Stimulated activated CD4-positive, alpha-beta T cell treated with anti-CD3 and anti-CD28 coated beads, Interleukin-1b, Interleukin-23, amount 100 ng/mL, for 1 hour (primary cell): Measurements from ENCODE around the gene GTPBP1.

Source experiments
- DNase-seq, 2 donors: peaks; one replicate each; pipeline ENCODE4 v3.0.0-alpha.2; 2020; ENCODE audit warnings: low read depth in 2 of 2

GTPBP1 gene

DNA sequence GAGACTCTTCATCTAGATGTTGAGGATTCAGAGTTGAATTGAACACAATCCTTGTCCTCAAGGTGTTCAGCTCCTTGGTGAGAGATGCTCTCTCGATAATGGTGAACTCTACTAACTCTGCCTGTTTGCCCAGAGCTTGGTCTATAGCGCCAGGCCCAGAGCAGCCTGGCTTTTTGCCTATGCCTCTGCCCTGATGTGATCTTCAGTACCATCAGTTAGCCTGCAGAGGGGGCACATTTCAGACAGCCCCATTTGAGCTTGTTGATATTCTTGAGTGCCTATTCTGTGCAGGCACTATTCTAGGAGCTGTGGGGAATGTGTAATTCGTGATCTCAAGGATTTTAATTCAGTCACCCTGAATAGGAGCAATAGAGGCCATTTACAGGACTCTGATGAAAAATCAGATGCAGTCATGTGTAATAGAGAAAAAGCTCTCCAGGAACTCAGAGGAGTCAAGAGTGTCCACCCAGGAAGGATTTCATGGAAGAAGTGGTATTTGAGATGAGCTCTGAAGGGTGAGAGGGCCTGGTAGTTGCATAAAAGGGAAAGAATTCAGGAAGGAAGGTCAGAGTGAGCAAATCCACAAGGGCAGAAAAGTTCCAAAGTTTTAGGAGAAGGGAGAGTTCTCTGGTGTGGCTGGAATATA is 19.3 kb downstream of the GTPBP1 start:
- no peak for DNase-seq

DNA sequence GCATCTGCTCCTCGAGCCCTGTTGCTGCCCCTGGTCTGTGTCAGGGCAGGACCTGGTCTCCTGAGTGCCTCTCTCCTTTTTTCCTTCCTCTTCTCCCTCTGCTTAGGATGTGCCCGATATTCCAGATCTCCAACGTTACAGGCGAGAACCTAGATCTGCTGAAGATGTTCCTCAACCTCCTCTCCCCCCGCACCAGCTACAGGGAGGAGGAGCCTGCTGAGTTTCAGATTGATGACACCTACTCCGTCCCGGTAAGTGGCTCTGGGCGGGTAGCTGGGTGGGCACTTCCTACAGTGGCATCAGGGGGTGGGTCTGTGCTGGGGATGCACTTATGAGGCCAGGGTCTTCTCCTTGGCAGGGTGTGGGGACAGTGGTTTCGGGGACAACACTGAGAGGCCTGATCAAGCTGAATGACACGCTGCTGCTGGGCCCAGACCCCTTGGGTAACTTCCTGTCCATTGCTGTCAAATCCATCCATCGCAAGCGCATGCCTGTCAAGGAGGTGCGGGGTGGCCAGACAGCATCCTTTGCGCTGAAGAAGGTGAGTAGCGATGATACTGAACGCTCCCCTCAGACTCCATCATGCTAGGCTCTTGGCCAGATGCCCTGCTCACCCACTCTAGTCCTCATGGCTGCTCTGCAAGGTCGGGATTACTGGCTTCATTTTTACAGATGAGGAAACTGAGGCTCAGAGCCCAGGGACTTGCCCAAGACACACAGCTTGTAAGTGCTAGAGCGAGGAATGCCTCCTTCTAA is 20.3 kb downstream of the GTPBP1 start:
- DNase-seq, result no peak

DNA sequence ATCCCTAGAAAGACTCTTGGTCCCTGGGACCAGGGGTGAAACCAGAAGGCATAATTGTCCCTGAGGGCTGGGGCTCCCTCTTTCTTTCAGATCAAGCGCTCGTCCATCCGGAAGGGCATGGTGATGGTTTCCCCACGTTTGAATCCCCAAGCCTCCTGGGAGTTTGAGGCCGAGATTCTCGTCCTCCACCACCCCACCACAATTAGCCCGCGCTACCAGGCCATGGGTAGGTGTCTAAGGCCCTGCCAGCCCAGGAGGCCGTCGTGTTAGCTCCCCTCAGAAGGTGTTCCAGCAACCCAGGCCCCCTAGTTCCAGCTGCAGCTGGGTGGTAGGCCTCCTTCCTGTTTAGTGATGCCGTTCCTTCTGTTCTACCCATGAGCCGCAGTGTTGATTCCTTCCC is 21.4 kb downstream of the GTPBP1 start:
- no peak for DNase-seq

DNA sequence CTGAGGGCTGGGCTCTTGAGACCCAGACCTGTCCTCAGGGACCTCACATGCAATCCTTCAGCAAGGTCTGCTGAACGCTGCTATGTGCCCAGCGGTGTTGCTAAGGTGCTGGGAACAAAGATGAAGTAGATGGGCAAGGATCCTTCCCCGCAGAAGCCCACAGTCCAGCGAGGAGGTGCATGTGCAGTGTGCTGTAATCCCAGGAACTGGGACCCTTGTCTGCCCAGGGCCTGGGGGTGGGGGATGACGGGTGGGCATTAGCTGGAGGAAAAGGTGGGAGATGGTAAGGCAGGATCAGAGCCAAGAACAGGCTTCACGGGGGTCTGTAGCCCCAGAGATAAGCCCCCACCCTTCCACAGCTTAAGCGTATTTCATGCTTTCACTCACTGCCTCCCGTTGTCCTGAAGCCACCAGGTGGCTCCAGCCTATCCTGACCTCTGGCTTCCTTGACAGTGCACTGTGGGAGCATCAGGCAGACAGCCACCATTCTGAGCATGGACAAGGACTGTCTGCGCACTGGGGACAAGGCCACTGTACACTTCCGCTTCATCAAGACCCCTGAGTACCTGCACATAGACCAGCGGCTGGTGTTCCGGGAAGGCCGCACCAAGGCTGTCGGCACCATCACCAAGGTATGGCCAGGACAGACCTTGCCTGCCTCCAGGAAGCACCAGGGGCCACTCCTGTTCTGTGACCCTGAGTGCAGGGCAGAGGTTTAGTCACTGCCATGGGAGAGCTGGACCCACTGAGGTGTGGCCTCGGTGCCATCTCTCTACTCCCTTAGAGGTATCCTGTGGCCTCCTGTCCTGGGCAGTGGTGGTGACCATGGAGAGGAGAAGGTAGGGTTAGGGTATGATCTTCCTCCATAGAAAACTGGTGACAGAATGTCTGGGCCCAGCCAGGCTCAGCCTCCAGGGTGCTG is 22.0 kb downstream of the GTPBP1 start:
- DNase-seq, result no peak

DNA sequence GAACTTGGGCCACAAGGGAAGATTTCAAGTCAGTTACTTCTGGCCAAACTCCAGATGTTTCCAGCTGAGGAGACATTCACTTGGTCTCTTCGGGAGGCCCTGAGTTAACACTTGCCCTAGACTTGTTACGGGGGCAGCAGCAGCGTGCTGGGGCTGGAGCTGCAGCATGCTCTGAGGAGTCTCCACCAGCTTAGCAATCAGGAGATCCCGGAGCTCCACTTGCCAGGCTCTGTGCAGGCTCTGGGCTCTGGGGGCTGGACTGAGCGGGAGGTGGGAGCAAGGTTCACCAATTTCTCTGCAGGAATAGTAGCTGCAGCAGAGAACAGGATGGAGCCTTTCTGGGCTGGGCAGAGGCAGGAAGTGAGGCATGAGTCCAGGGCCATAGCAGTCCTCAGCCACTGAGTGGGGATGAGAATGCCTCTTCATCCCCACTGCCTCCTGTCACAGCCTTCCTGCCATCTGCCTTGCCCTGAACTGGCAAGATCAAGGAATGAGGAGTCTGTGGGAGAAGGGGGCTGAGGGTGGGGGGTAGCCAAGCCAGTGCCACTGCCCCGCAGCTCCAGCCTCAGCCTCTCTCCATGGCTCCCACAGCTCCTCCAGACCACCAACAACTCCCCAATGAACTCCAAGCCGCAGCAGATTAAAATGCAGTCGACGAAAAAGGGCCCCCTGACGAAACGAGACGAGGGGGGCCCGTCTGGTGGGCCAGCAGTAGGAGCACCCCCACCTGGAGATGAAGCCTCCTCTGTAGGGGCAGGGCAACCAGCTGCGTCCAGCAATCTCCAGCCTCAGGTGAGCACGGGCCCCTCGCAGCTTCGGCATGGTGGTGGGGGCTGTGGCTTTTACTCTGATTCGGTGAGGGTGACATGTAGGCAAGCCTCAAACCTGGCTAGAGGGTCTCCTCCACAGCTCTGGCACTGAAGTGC is 23.4 kb downstream of the GTPBP1 start:
- DNase-seq, result no peak

DNA sequence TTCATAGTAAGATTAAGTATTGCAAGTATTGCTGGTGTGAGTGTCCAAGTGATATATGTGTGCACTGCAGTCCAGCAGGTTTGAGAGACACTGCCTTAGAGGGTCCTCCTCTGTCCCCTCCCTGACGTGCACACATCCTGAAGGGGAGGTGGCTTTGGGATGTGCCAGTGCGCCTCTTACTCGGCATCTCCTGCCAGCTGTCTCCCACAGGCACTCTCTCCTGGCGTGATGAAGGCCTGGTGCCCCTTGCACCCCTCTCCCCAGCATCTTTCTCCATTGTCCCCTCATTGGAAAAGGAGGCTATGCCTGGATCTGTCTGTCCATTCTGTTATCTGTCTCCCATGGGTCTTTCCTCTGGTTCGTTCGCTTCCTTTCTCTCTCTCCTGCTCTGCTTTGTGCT is 24.2 kb downstream of the GTPBP1 start:
- DNase-seq, result no peak

DNA sequence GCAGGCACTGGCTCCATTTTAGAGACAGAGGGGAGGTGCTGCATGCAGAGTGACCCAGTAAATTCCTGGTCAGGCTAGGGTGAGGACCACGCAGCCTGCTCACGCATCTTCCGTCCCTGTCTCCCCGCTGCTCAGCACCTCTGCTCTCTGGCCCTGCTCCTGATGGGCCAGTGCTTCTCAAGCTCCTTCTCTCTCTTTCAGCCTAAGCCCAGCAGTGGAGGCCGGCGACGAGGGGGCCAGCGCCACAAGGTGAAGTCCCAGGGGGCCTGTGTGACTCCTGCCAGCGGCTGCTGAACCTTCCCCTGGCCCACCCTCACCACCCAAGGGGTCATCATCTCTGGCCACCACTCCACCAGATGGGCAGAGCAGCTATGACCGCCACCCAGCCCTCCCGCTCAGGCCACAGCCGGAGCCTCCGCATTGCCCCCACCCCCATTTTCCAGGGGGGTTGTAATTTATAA is 24.7 kb downstream of the GTPBP1 start:
- no peak for DNase-seq

DNA sequence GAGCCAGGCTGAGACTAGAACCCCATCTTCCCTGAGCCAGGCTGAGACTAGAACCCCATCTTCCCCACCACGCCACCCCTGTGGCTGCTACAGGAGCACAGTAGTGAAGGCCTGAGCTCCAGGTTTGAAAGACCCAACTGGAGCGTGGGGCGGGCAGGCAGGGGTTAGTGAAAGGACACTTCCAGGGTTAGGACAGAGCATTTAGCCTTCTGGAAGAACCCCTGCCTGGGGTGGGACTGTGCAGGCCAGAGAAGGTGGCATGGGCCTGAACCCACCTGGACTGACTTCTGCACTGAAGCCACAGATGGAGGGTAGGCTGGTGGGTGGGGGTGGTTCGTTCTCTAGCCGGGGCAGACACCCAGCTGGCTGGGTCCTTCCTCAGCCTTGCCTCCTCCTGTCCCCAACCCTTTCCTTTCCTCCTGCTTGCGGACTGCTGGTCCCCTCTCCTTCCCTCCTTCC is 26.0 kb downstream of the GTPBP1 start:
- no peak for DNase-seq

DNA sequence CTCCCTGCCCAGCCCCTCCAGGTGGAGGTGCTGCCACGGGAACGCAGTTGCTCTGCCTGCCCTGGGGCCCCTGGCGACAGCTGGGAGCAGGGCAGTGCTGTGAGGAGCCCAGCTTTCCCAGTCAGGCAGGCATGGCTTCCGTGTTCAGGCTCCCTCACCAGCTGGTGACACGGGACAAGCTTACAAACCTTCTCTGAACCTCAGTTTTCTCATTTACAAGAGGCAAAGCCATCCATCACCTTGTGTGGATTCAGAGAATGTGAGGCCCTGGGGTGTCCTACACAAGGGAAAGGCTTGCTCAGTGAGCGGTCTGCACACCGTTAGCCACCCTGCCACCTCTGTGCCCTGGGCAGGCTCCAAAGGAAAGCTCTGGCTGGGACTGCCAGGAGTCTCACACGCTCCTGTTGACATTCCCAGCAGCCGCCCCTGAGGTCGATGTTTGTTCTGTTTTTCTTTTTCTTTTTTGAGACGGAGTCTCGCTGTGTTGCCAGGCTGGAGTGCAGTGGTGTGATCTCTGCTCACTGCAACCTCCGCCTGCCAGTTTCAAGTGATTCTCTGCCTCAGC is 26.6 kb downstream of the GTPBP1 start:
- no peak for DNase-seq

DNA sequence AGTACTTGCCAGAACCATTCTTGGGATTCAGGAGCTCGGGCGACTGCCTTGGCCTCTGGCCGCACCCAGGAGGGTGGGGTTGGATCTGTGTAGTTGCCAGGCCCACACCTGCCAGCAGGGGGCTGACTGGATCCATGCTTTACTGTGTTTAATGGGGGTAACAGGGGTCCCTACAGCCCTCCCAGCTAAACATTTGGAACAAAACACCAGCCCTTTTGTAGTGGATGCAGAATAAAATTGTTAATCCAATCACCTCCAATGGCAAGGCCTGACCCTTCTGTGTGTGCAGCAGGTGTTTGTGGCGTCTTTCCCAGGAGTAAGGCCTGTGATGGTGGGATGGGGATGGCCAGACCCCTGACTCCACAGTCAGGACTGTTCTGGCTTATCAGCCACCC is 27.6 kb downstream of the GTPBP1 start:
- no peak for DNase-seq

DNA sequence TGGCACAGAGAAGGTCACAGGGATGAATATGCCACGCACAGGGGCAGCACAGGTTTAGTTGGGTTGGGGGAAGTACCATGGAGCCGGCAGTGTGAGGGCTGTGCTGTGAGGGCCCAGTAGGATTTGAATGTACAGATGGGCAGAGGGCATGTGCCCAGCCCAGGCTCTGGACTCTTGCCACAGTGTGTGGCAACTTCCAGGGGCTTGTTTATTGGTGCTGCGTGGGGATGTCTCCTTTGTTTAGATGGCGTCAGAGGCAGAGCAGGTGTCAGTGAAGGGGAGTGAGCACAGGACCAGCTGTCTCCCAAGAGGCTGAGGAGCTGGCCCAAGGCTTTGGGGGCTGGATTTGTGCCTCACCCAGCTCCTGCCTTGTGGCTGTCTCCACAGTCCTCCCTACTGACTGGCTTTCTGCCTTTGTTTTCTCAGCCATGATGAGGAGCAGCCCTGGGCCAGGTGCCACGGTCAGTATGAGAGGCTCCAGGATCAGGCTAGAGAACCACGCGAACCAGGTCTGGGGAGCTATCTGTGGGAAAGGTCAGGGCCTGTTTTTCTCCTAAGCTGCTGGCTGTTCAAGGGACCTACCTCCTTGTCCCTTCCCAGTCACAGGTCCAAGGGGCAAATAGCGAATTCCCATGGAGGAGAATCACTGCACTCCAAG is 28.1 kb downstream of the GTPBP1 start:
- DNase-seq, result no peak

DNA sequence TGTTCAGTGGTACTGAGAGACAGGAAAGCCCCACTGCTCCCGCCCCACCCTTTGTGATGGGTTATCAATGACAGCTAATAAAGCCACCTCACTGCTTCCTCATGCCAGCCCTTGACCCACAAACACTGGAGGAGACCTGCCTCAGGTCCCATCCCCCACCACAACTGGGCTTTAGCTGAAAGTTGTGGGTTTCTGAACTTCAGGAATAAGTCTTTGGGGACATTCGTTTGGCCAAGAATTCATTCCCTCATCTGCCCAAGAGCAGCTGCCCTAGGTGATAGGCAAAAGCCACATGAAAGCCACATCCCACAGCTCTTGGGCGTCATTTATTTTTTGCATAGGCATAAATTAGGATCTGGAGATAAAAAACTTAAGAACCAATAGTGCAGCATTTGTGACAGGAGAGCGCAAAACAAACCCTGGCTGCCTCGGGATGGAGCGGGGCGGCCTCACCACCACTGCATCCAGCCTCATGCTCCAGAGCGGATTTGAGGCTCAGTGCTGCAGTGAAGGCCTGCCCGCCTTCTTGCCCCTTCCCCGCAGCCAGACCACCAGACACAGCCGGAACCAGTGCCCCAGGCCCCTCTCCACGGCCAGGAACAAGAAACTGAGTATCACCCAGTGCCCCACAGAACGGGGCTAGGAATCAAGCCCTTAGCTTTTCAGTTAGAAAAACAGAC is 28.8 kb downstream of the GTPBP1 start:
- DNase-seq, result no peak

DNA sequence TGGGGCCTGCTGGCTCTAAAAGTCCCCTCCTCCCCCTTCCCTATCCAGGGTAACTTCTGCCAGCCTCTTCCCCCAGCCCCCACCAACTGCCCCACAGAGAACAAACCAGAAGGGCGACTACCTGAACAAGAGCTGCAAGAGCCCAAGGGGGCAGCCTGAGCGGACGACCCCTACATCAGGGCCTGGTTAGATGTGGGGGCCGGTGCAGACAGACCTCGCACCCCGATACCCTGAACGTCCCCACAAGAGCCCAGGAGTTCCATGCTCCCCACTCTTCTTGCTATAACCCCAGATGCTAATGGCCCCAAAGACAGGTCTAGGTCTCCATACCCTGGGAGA is 29.4 kb downstream of the GTPBP1 start:
- no peak for DNase-seq

DNA sequence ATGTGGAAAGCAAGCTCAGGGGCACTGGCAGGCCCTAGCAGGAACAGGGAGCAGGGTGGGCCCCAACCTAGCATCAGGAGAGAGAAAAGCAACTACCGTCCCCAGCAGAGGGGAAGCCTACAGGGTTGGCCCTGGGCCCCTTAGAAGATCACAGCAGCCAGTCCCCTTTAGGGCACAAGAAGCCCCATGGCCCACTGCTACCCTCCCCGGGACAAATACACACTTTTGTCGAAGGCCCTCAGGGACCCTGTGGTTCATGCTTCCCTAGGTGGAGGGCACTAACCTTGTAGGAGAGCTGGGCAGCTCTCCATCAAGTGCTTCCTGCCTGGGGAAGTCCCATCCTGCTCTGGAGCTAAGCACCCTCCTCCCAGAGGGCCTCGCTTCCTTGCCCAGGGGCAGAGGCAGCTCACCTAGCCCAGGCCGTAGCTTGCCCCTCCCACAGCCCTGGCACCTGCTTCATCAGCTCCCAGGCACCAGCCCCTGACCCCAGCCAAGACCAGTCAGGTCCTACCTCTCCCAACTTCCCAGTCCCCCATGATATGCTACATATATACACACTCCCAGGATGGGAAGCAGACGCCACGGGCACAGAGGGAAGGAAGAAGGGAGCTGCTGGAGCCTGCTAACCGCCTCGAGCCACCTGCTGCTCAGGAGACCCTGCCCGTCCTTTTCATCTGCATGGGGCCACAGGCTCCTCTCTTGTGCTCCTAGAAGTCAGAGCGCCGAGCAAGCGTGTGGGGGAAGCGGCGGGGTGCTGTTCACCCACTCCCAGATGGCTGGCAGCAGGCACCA is 29.9 kb downstream of the GTPBP1 start:
- no peak for DNase-seq

DNA sequence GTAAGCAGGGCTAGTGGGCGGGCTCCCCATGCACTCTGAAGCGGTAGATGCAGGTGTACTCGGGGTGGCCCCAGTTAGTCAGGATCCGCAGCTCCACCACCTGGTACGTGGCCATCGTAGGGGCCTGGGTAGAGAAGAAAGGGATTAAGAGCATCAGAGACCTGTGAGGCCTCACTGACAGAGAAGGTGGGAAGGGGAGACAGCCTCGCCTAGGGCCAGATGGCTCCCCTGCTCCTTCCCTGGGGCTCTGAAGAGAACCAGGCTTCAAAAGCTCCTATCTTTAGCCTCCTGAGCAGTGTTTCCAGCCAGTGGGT is 30.5 kb downstream of the GTPBP1 start:
- no peak for DNase-seq

DNA sequence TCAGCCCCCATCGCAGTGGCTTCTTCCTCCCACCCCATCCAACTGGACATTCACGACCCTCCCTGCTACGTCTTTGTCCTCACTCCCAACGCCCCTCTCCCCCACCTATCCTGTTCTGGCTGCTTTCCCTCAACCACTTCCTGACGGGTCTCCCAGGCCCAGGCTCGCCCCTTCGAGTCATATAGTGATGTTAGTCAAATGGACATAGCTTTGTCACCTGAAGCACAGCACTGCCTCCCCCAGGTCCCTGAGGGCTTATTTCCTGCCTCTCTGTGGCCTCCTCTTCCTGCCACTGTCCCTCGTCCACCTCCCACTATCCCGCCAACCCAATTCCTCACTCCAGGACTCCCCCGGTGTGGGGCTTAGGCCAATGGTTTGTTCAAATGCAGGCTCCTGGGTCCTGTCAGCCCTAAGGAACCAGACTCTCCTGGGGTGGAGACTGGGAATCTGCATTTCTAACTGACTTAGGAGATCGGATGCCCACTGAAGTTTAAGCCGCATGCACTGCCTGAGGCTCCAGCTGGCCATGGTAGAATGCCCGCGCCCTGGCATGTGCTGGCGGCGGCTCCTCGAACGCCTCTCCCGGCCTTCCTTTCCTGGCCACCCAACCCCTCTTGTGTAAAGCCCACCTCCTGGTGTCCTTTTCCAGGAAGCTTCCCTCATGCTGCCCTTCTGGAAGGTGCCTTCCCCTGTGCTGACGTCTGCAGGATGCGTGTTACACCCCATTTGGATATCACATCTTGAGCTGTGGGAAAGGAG is 31.7 kb downstream of the GTPBP1 start:
- no peak for DNase-seq

DNA sequence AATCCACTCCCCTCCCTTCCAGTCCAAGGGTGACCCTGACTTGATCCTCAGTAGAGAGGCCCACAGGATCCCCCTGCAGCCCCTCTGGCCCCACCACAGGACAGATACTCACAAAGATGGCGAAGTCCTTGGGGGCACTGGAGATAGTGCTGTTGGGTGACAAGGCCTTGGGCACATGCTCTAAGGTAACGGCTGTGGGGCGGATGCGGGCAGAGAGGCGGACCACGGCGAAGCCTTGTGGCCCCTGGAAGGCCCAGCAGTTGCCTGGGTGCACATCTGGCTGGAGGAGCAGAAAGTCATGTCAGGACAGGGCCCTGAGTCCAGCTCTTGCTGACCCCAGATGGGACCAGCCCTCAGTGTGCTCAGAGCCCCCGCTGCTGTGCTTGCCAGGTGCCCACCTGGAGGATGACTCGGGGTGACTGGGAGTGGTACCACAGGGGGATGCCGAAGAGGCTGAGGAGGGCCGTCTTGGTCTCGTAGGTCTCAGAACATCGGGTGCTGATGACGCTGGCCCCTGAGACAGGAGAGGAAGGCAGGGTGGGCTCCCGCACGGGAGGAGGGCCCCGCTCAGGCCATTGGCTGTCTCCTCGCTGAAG is 32.8 kb downstream of the GTPBP1 start:
- DNase-seq, result no peak
